HepG2 (cell line): ENCODE measurements around the gene TRIM10. TPM values are rescaled to one million over a fixed set of nuclear protein-coding genes. Genes with fewer than 3 reads are reported as not detected.

ENCODE experiments used
- ATAC-seq: fragments of 200-7000 bp; cut with Tn5 transposase; 3 replicates; pipeline ENCODE4 v1.9.1; 2020; ENCODE audit warnings: mild to moderate bottlenecking, moderate library complexity
- BruUV-seq: library from RNA; stranded (reverse); fragments of 400-500 nt; replicated peaks from 2 replicates; lab custom pipeline; 2021; lab: Mats Ljungman, UMichigan
- CTCF ChIA-PET: fragments of 300-600 bp; formaldehyde crosslinking; extraction: SDS; loops from one replicate; lab custom pipeline; 2021; ENCODE audit warnings: low total read pairs, inconsistent platforms, low intra/inter-chr PET ratio; lab: Yijun Ruan, JAX
- POLR2A ChIA-PET: fragments of 350-600 bp; sonication (Branson Sonifier 250); formaldehyde crosslinking; loops from one replicate; lab custom pipeline; 2020; ENCODE audit warnings: antibody characterized with exemption, inconsistent platforms; lab: Yijun Ruan, JAX
- DNase-seq: peaks from one replicate; pipeline ENCODE4 v3.0.0-alpha.2; 2015; ENCODE audit warnings: low spot score
- FAIRE-seq: peaks from 3 replicates; lab custom pipeline; 2011; peaks lifted over from hg19 to GRCh38; lab: Jason Lieb, UNC
- H2AFZ ChIP-seq: one replicate; pipeline ENCODE4 v1.6.1; 2011; ENCODE audit warnings: low read length, inconsistent platforms
- H3K27ac ChIP-seq: fragments of 300-600 bp; 3 replicates; pipeline ENCODE4 v1.8.0; 2011; ENCODE audit warnings: mixed run types, mild to moderate bottlenecking, mixed read lengths, low read length, inconsistent platforms; ENCODE audit not compliant: insufficient read depth; ENCODE audit errors: extremely low read length
- H3K27me3 ChIP-seq, 2 experiments: fragments of 200-600 bp in 1 of 2; 2 replicates in 1 of 2; 3 replicates in 1 of 2; pipeline versions ENCODE4 v1.6.0 to v1.8.0; 2011; ENCODE audit warnings: low read length in 2 of 2, mild to moderate bottlenecking in 2 of 2, moderate library complexity in 2 of 2, inconsistent platforms in 1 of 2; ENCODE audit not compliant: insufficient read depth in 2 of 2, control insufficient read depth in 1 of 2
- H3K36me3 ChIP-seq, 2 experiments: fragments of 200-600 bp in 1 of 2; replicated peaks in 1 of 2; 2 replicates in 1 of 2; 3 replicates in 1 of 2; pipeline versions ENCODE4 v1.5.1 to v1.8.0; 2011; ENCODE audit warnings: low read length in 2 of 2, inconsistent platforms in 1 of 2; ENCODE audit not compliant: insufficient read depth in 2 of 2, control insufficient read depth in 1 of 2
- H3K4me1 ChIP-seq: 2 replicates; pipeline ENCODE4 v1.5.1; 2012; ENCODE audit warnings: low read length, inconsistent platforms; ENCODE audit not compliant: insufficient read depth
- H3K4me2 ChIP-seq: 2 replicates; pipeline ENCODE4 v1.6.0; 2011; ENCODE audit warnings: low read depth, low read length, inconsistent platforms
- H3K4me3 ChIP-seq, 3 experiments: fragments of 200-600 bp in 1 of 3; sonication (generic), shearing (Covaris generic) in 1 of 3; replicated peaks in 1 of 3; 2 replicates each; pipeline ENCODE4 v1.5.1; 2011 to 2016; ENCODE audit warnings: low read length in 3 of 3, inconsistent platforms in 2 of 3, low read depth in 2 of 3, mild to moderate bottlenecking in 2 of 3, control low read depth in 1 of 3, mixed read lengths in 1 of 3; ENCODE audit not compliant: insufficient read depth in 1 of 3
- H3K79me2 ChIP-seq: one replicate; pipeline ENCODE4 v1.6.1; 2011; ENCODE audit warnings: low read length, inconsistent platforms; ENCODE audit not compliant: insufficient read depth
- H3K9ac ChIP-seq: 2 replicates; pipeline ENCODE4 v1.6.0; 2011; ENCODE audit warnings: mild to moderate bottlenecking, low read depth, low read length, inconsistent platforms; ENCODE audit not compliant: insufficient read depth
- H3K9me3 ChIP-seq: 2 replicates; pipeline ENCODE4 v1.5.1; 2012; ENCODE audit warnings: mild to moderate bottlenecking, low read length
- H4K20me1 ChIP-seq: 2 replicates; pipeline ENCODE4 v1.6.0; 2011; ENCODE audit warnings: inconsistent platforms, mild to moderate bottlenecking, low read length, moderate library complexity; ENCODE audit not compliant: insufficient read depth
- ARNT2 ChIP-seq: sonication (generic); formaldehyde crosslinking; IDR thresholded peaks from 2 replicates; pipeline ENCODE4 v1.8.0; 2022; ENCODE audit warnings: mild to moderate bottlenecking, low read depth, missing genetic modification reagents, moderate library complexity
- MBNL3 ChIP-seq: fragments of 250-450 bp; sonication (Bioruptor Pico); conservative IDR thresholded peaks from 2 replicates; pipeline ENCODE4 v1.8.0; 2022; ENCODE audit warnings: mild to moderate bottlenecking, inconsistent platforms
- MIXL1 ChIP-seq: IDR thresholded peaks from 2 replicates; pipeline ENCODE4 v1.6.1; 2016
- ZNF552 ChIP-seq: sonication (generic); formaldehyde crosslinking; IDR thresholded peaks from 2 replicates; pipeline ENCODE4 v1.9.0; 2022; ENCODE audit warnings: missing genetic modification reagents, mild to moderate bottlenecking, borderline replicate concordance
- ZNF772 ChIP-seq: sonication (generic); formaldehyde crosslinking; IDR thresholded peaks from 2 replicates; pipeline ENCODE4 v1.5.0; 2020; ENCODE audit warnings: mild to moderate bottlenecking, missing genetic modification reagents
- WGBS: methylation state at CpG from one replicate; pipeline ENCODE4 v1.1.6; 2017; ENCODE audit warnings: low lambda C conversion rate; 5-methylcytosine and 5-hydroxymethylcytosine counted together
- in situ Hi-C: cut with HindIII; loops from 2 replicates; pipeline ENCODE4 v1.10.0; 2017; ENCODE audit warnings: low pct_unique_long_range_greater_than_20kb; ENCODE audit not compliant: extremely low pct_ligation_motif_present
- intact Hi-C: fragments of 100-400 bp; cut with micrococcal nuclease; formaldehyde crosslinking; loops from one replicate; pipeline ENCODE4 v1.10.0; 2022; ENCODE audit not compliant: unreplicated experiment
- polyA plus RNA-seq, 8 experiments: library from polyadenylated mRNA; depleted of rRNA in 3 of 8; stranded (reverse) in 7 of 8; unstranded in 1 of 8; fragments of >200 nt; fragmentation: Illumina TruSeq in 4 of 8; extraction: Trizol in 4 of 8; gene quantifications; 2 replicates each; pipeline versions ENCODE4 v1.2.1 to v1.2.3, GENCODE V29; 2011 to 2016; ENCODE audit warnings: low read depth in 4 of 8, missing spikeins in 1 of 8, mixed read lengths in 1 of 8; ENCODE audit not compliant: insufficient read depth in 1 of 8
- total RNA-seq, 5 experiments: library from RNA; depleted of rRNA; stranded (reverse); fragments of >200 nt; fragmentation: Illumina TruSeq; extraction: Trizol; gene quantifications; 2 replicates each; pipeline ENCODE4 v1.2.3, GENCODE V29; 2016; ENCODE audit warnings: low read depth in 1 of 5
- TF ChIP-seq, protein P1 (sequence below): sonication (generic); formaldehyde crosslinking; IDR thresholded peaks from 2 replicates; pipeline ENCODE4 v1.5.0; 2020; ENCODE audit warnings: missing genetic modification reagents, mild to moderate bottlenecking, borderline replicate concordance
- TF ChIP-seq, protein P2 (sequence below): sonication (generic); formaldehyde crosslinking; conservative IDR thresholded peaks from 2 replicates; pipeline ENCODE4 v1.4.0; 2020; ENCODE audit warnings: mild to moderate bottlenecking, missing genetic modification reagents, moderate library complexity
- TF ChIP-seq, protein P3 (sequence below): IDR thresholded peaks from 2 replicates; pipeline ENCODE4 v1.6.1; 2016
- TF ChIP-seq, protein P4 (sequence below): sonication (generic); formaldehyde crosslinking; IDR thresholded peaks from 2 replicates; pipeline ENCODE4 v1.5.0; 2020; ENCODE audit warnings: mild to moderate bottlenecking, missing genetic modification reagents

Gene TRIM10
- total and polyA plus RNA-seq, 2 of the 13 experiments (the other 11 are each of a cell fraction or from before 2014, with no cell fraction given): 4.1 to 6.8 TPM

DNA sequence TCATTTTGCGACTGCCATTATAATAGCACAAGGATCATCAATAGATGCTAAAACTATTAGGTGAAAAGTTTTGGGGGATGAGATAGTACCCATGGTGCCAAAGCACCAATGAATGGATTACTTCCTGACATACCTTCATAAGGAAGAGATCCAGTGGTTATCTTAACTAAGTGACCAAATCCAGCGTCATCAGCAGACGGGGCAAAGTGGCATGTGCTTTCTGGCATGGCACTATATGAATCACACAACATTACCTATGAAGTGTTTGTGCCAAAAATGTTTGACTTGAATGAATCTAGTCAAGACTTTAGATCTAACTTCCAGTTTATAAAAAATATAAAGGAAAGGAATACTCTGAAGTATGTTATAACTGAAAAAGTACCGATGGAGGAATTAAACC, 41.4 kb upstream of the TRIM10 start:
- peaks cover 60% of the 10 kb centered on the region for H3K4me1 ChIP-seq
- BruUV-seq: no TSS peak

DNA sequence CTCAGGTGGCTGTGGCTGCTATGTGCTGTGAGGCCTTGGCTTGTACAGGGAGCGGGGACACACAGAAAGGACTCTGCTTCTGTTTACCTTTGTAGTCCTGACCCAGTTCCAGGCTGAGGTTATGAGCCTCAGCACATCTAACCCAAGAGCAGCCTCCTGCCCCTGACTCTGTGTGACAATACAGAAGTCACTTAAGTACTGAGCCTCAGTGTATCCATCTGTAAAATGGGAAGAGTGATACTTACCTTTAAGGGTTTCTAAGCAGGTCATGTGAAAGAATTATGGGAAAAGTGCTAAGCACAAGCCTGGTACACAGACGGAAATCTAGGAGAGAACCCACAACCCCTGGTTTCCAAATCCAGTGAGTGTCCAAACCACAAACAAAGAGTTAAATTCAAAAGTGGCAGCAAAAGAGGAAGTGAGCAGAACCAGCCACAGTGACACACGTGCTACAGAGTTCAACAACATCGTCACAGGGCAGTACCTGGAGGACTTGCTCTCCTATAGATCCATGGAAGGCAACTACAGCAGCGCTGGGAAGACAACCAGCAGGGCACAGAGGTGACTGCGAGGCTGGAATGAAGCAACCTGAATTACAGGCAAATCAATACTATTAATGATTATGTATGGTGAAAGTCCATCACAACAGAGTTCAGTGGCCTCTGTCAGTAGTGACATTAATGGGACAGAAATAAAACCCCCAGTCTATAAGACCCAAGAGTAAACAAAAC, 39.7 kb upstream of the TRIM10 start:
- FAIRE-seq (no peak), ATAC-seq (peak; percentile 63), DNase-seq (no peak)
- peaks cover 43% of the 10 kb centered on the region for H3K4me1 ChIP-seq
- peaks cover 32 to 59% of the 10 kb centered on the region in 2 experiments for H3K36me3 ChIP-seq
- no peak overlapping the region for H2AFZ ChIP-seq
- no peak overlapping the region for H3K9ac ChIP-seq
- peak overlapping the region; percentile 33 for H3K27ac ChIP-seq
- H3K79me2 ChIP-seq: peaks cover 43% of the 10 kb centered on the region
- no peaks in the 10 kb centered on the region for H3K9me3 ChIP-seq
- 79% methylated on average over 5 of the region's 6 CpGs for whole genome bisulfite sequencing
- in situ Hi-C loops: no loop called here
- BruUV-seq: no TSS peak
- intact Hi-C loops: no loop called here
- no peak overlapping the region for H3K4me2 ChIP-seq
- no peaks in the 10 kb centered on the region for H3K27me3 ChIP-seq
- no peak overlapping the region for H3K4me3 ChIP-seq
- ChIA-PET POLR2A (no interaction called here), CTCF (no interaction called here)
- no peaks in the 10 kb centered on the region for H4K20me1 ChIP-seq
- TF ChIP-seq ARNT2 (CRISPR knock-in tag) (no peak), MIXL1 (CRISPR knock-in tag) (no peak), ZNF772 (CRISPR knock-in tag) (no peak), MBNL3 (CRISPR knock-in tag) (no peak), ZNF552 (CRISPR knock-in tag) (no peak)
- TF ChIP-seq, protein P1, sequence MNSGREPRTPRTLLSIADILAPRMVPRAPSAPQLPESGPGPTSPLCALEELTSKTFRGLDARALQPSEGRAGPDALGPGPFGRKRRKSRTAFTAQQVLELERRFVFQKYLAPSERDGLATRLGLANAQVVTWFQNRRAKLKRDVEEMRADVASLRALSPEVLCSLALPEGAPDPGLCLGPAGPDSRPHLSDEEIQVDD: no peak
- TF ChIP-seq, protein P2, sequence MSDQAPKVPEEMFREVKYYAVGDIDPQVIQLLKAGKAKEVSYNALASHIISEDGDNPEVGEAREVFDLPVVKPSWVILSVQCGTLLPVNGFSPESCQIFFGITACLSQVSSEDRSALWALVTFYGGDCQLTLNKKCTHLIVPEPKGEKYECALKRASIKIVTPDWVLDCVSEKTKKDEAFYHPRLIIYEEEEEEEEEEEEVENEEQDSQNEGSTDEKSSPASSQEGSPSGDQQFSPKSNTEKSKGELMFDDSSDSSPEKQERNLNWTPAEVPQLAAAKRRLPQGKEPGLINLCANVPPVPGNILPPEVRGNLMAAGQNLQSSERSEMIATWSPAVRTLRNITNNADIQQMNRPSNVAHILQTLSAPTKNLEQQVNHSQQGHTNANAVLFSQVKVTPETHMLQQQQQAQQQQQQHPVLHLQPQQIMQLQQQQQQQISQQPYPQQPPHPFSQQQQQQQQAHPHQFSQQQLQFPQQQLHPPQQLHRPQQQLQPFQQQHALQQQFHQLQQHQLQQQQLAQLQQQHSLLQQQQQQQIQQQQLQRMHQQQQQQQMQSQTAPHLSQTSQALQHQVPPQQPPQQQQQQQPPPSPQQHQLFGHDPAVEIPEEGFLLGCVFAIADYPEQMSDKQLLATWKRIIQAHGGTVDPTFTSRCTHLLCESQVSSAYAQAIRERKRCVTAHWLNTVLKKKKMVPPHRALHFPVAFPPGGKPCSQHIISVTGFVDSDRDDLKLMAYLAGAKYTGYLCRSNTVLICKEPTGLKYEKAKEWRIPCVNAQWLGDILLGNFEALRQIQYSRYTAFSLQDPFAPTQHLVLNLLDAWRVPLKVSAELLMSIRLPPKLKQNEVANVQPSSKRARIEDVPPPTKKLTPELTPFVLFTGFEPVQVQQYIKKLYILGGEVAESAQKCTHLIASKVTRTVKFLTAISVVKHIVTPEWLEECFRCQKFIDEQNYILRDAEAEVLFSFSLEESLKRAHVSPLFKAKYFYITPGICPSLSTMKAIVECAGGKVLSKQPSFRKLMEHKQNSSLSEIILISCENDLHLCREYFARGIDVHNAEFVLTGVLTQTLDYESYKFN (CRISPR knock-in tag): 0 out of 2 replicates have a peak, but pooled peaks have one; percentile 14
- TF ChIP-seq, protein P3, sequence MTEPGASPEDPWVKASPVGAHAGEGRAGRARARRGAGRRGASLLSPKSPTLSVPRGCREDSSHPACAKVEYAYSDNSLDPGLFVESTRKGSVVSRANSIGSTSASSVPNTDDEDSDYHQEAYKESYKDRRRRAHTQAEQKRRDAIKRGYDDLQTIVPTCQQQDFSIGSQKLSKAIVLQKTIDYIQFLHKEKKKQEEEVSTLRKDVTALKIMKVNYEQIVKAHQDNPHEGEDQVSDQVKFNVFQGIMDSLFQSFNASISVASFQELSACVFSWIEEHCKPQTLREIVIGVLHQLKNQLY (CRISPR knock-in tag): no peak

More for the DNA sequence above, 41.4 kb upstream of the TRIM10 start:
- H3K36me3 ChIP-seq: peaks cover 23 to 43% of the 10 kb centered on the region in 2 experiments
- no peak for FAIRE-seq
- WGBS: 98% methylated on average over 4 of the region's 4 CpGs
- no peak overlapping the region for H3K9ac ChIP-seq
- no peak for ATAC-seq
- no peak overlapping the region for H3K4me3 ChIP-seq
- no peaks in the 10 kb centered on the region for H3K27me3 ChIP-seq
- no peaks in the 10 kb centered on the region for H4K20me1 ChIP-seq
- no peak overlapping the region for H2AFZ ChIP-seq
- ChIA-PET CTCF (no interaction called here), POLR2A (no interaction called here)
- TF ChIP-seq, protein P4, sequence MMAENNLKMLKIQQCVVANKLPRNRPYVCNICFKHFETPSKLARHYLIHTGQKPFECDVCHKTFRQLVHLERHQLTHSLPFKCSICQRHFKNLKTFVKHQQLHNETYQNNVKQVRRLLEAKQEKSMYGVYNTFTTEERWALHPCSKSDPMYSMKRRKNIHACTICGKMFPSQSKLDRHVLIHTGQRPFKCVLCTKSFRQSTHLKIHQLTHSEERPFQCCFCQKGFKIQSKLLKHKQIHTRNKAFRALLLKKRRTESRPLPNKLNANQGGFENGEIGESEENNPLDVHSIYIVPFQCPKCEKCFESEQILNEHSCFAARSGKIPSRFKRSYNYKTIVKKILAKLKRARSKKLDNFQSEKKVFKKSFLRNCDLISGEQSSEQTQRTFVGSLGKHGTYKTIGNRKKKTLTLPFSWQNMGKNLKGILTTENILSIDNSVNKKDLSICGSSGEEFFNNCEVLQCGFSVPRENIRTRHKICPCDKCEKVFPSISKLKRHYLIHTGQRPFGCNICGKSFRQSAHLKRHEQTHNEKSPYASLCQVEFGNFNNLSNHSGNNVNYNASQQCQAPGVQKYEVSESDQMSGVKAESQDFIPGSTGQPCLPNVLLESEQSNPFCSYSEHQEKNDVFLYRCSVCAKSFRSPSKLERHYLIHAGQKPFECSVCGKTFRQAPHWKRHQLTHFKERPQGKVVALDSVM (CRISPR knock-in tag): no peak
- no peak overlapping the region for H3K4me2 ChIP-seq
- intact Hi-C loops (no loop called here), in situ Hi-C loops (no loop called here)
- H3K79me2 ChIP-seq: peaks cover 55% of the 10 kb centered on the region
- no peak for DNase-seq
- H3K9me3 ChIP-seq: no peaks in the 10 kb centered on the region
- H3K27ac ChIP-seq: no peak overlapping the region
